Activated CD4-positive, alpha-beta T cell treated with anti-CD3 and anti-CD28 coated beads, Interleukin-2, amount 10 ng/mL, durations not matched to agents 24 days and 14 days (primary cell): ENCODE results near the gene DUSP19. TPM values are rescaled to one million over a fixed set of nuclear protein-coding genes. Genes with fewer than 3 reads are reported as not detected.
"Not testable (repeated sequence)": the region's sequence is repeated elsewhere in the genome, so short reads cannot be mapped to it uniquely, and the experiment has no call there.

Experiments used
- DNase-seq: peaks from one replicate; pipeline ENCODE4 v3.0.0; 2022
- H3K27ac Mint-ChIP-seq: one replicate; pipeline ENCODE4 v1.8.0; 2022; ENCODE audit warnings: mild to moderate bottlenecking, mixed read lengths
- H3K27me3 Mint-ChIP-seq: one replicate; pipeline ENCODE4 v1.8.0; 2022; ENCODE audit warnings: mixed read lengths
- H3K36me3 Mint-ChIP-seq: one replicate; pipeline ENCODE4 v1.8.0; 2022; ENCODE audit warnings: low read depth, mild to moderate bottlenecking, mixed read lengths
- H3K4me1 Mint-ChIP-seq: one replicate; pipeline ENCODE4 v1.8.0; 2021; ENCODE audit warnings: mixed read lengths
- H3K4me3 Mint-ChIP-seq: one replicate; pipeline ENCODE4 v1.8.0; 2022; ENCODE audit warnings: mild to moderate bottlenecking, moderate library complexity, mixed read lengths
- H3K9me3 Mint-ChIP-seq: one replicate; pipeline ENCODE4 v1.8.0; 2021; ENCODE audit warnings: mixed read lengths
- intact Hi-C: fragments of 100-400 bp; cut with micrococcal nuclease; formaldehyde crosslinking; loops from one replicate; pipeline ENCODE4 v1.15.1; 2023
- total RNA-seq: library from RNA; stranded (reverse); gene quantifications from 2 replicates; pipeline ENCODE4 v1.2.3, GENCODE V29; 2022

The DUSP19 gene
- total RNA-seq, 1 donor from 2014 or later, result 1.0 TPM

- not testable (repeated sequence) for H3K36me3 Mint-ChIP-seq, H3K4me1 Mint-ChIP-seq
- peaks cover 54% of the 10 kb centered on the region for H3K27me3 Mint-ChIP-seq
Observed at GRCh38 chr2:183043580-183043979, 35.0 kb upstream of the DUSP19 start.

GRCh38 chr2:183047486-183048125, 30.9 kb upstream of the DUSP19 start:
- H3K4me1 Mint-ChIP-seq, H3K4me3 Mint-ChIP-seq, intact Hi-C loops, H3K9me3 Mint-ChIP-seq, H3K36me3 Mint-ChIP-seq, H3K27ac Mint-ChIP-seq, DNase-seq: not testable (repeated sequence)
- peaks cover 25% of the 10 kb centered on the region for H3K27me3 Mint-ChIP-seq

More at GRCh38 chr2:183043580-183043979, 35.0 kb upstream of the DUSP19 start:
- H3K27ac Mint-ChIP-seq, H3K4me3 Mint-ChIP-seq, intact Hi-C loops, DNase-seq, H3K9me3 Mint-ChIP-seq: not testable (repeated sequence)

GRCh38 chr2:183049420-183049819, 29.1 kb upstream of the DUSP19 start:
- Mint-ChIP-seq H3K27ac (no peak overlapping the region), H3K9me3 (no peaks in the 10 kb centered on the region), H3K4me3 (no peak overlapping the region), H3K27me3 (peaks cover 14% of the 10 kb centered on the region), H3K36me3 (no peaks in the 10 kb centered on the region), H3K4me1 (no peaks in the 10 kb centered on the region)
- intact Hi-C loops, result no loop called here
- DNase-seq, result no peak

- intact Hi-C loops, result no loop called here
- H3K9me3 Mint-ChIP-seq, result no peaks in the 10 kb centered on the region
- peaks cover 5% of the 10 kb centered on the region for H3K27me3 Mint-ChIP-seq
- no peak overlapping the region for H3K27ac Mint-ChIP-seq
- DNase-seq, result no peak
- no peaks in the 10 kb centered on the region for H3K36me3 Mint-ChIP-seq
- peaks cover 5% of the 10 kb centered on the region for H3K4me1 Mint-ChIP-seq
- no peak overlapping the region for H3K4me3 Mint-ChIP-seq
Observed at GRCh38 chr2:183057333-183057985, 21.1 kb upstream of the DUSP19 start.

GRCh38 chr2:183059561-183059960, 19.0 kb upstream of the DUSP19 start:
- peaks cover 5% of the 10 kb centered on the region for H3K4me1 Mint-ChIP-seq
- H3K4me3 Mint-ChIP-seq, result no peak overlapping the region
- H3K9me3 Mint-ChIP-seq, result no peaks in the 10 kb centered on the region
- peaks cover 7% of the 10 kb centered on the region for H3K27me3 Mint-ChIP-seq
- H3K27ac Mint-ChIP-seq, result no peak overlapping the region
- H3K36me3 Mint-ChIP-seq, result no peaks in the 10 kb centered on the region
- intact Hi-C loops, result no loop called here
- peak; percentile 11 for DNase-seq

GRCh38 chr2:183060571-183061231, 17.8 kb upstream of the DUSP19 start:
- intact Hi-C loops, result no loop called here
- Mint-ChIP-seq H3K9me3 (no peaks in the 10 kb centered on the region), H3K4me3 (no peak overlapping the region), H3K36me3 (no peaks in the 10 kb centered on the region), H3K27me3 (peaks cover 7% of the 10 kb centered on the region), H3K4me1 (peaks cover 5% of the 10 kb centered on the region), H3K27ac (no peak overlapping the region)
- DNase-seq, result no peak

- Mint-ChIP-seq H3K27ac (no peak overlapping the region), H3K36me3 (no peaks in the 10 kb centered on the region)
- intact Hi-C loops, result no loop called here
Observed at GRCh38 chr2:183063083-183063482, 15.5 kb upstream of the DUSP19 start.

GRCh38 chr2:183068561-183068960, 10.0 kb upstream of the DUSP19 start:
- no peaks in the 10 kb centered on the region for H3K9me3 Mint-ChIP-seq
- no peak overlapping the region for H3K27ac Mint-ChIP-seq
- H3K27me3 Mint-ChIP-seq, result peaks cover 4% of the 10 kb centered on the region
- H3K36me3 Mint-ChIP-seq, result no peaks in the 10 kb centered on the region
- no peak overlapping the region for H3K4me3 Mint-ChIP-seq
- peak; percentile 32 for DNase-seq
- H3K4me1 Mint-ChIP-seq, result no peaks in the 10 kb centered on the region
- intact Hi-C loops, result no loop called here

More at GRCh38 chr2:183063083-183063482, 15.5 kb upstream of the DUSP19 start:
- Mint-ChIP-seq H3K9me3 (no peaks in the 10 kb centered on the region), H3K4me3 (no peak overlapping the region), H3K27me3 (peaks cover 10% of the 10 kb centered on the region), H3K4me1 (peaks cover 5% of the 10 kb centered on the region)
- no peak for DNase-seq

GRCh38 chr2:183069174-183069573, 9.4 kb upstream of the DUSP19 start:
- Mint-ChIP-seq H3K27me3 (peaks cover 4% of the 10 kb centered on the region), H3K27ac (no peak overlapping the region), H3K4me1 (no peaks in the 10 kb centered on the region), H3K36me3 (no peaks in the 10 kb centered on the region), H3K9me3 (no peaks in the 10 kb centered on the region), H3K4me3 (no peak overlapping the region)
- intact Hi-C loops, result no loop called here
- DNase-seq, result no peak

- Mint-ChIP-seq H3K4me1 (no peaks in the 10 kb centered on the region), H3K36me3 (no peaks in the 10 kb centered on the region), H3K27ac (no peak overlapping the region), H3K9me3 (no peaks in the 10 kb centered on the region), H3K27me3 (peaks cover 4% of the 10 kb centered on the region), H3K4me3 (no peak overlapping the region)
- intact Hi-C loops, result no loop called here
- DNase-seq, result peak; percentile 51
Observed at GRCh38 chr2:183070942-183071844, 7.4 kb upstream of the DUSP19 start.

- Mint-ChIP-seq H3K36me3 (no peaks in the 10 kb centered on the region), H3K27ac (no peak overlapping the region), H3K4me1 (no peaks in the 10 kb centered on the region), H3K4me3 (no peak overlapping the region), H3K27me3 (no peaks in the 10 kb centered on the region), H3K9me3 (no peaks in the 10 kb centered on the region)
- DNase-seq, result peak; percentile 44
- intact Hi-C loops, result no loop called here
Observed at GRCh38 chr2:183072177-183072576, 6.4 kb upstream of the DUSP19 start.

- peaks cover 13% of the 10 kb centered on the region for H3K4me1 Mint-ChIP-seq
- no peak for DNase-seq
- intact Hi-C loops, result loop anchor here (1.0 kb wide), 2 partner anchors 40 to 46 kb away; partner anchors contain the start of genes NCKAP1 and NUP35
Observed at GRCh38 chr2:183078163-183078463, 434 bp upstream of the DUSP19 start.

GRCh38 chr2:183079139-183079775, 710 bp downstream of the DUSP19 start:
- Mint-ChIP-seq H3K9me3 (no peaks in the 10 kb centered on the region), H3K27ac (no peak overlapping the region), H3K36me3 (no peaks in the 10 kb centered on the region), H3K4me1 (peaks cover 13% of the 10 kb centered on the region), H3K27me3 (peaks cover 4% of the 10 kb centered on the region), H3K4me3 (peak overlapping the region; percentile 85)
- no peak for DNase-seq
- intact Hi-C loops, result no loop called here

More at GRCh38 chr2:183078163-183078463, 434 bp upstream of the DUSP19 start:
- Mint-ChIP-seq H3K4me3 (peak overlapping the region; percentile 85), H3K27me3 (peaks cover 4% of the 10 kb centered on the region), H3K27ac (peak overlapping the region; percentile 59), H3K36me3 (no peaks in the 10 kb centered on the region), H3K9me3 (no peaks in the 10 kb centered on the region)
